Omental fat pad (tissue), 4 donors: ENCODE measurements around the gene SLC22A9. TPM values are rescaled to one million over a fixed set of nuclear protein-coding genes. Genes with fewer than 3 reads are reported as not detected.

ENCODE experiments used
- ATAC-seq: fragments of 150-250 bp; one replicate; pipeline ENCODE4 v1.9.1; 2016; ENCODE audit warnings: mild to moderate bottlenecking, moderate library complexity; ENCODE audit not compliant: low FRiP score
- DNase-seq: peaks from one replicate; pipeline ENCODE4 v3.0.0-alpha.2; 2019; ENCODE audit warnings: low spot score
- CTCF ChIP-seq, 3 donors: fragments of 450-650 bp; IDR thresholded peaks; one replicate each; pipeline ENCODE4 v1.5.1; 2016 to 2017; ENCODE audit warnings: antibody characterized with exemption in 3 of 3, mild to moderate bottlenecking in 3 of 3, moderate library complexity in 2 of 3
- total RNA-seq, 4 donors: library from RNA; depleted of rRNA; stranded (reverse); fragments of >200 nt; gene quantifications; one replicate each; pipeline ENCODE4 v1.1.0, GENCODE V29; 2016

SLC22A9 gene
- total RNA-seq, 4 donors from 2014 or later = not detected

GRCh38 chr11:63445720-63446119, 76.1 kb downstream of the SLC22A9 start:
- no peak for ATAC-seq
- TF ChIP-seq CTCF (IDR thresholded peaks at IDR 0.05) = no peak
- no peak for DNase-seq

- no peak for TF ChIP-seq CTCF (IDR thresholded peaks at IDR 0.05)
- no peak for DNase-seq
- ATAC-seq = no peak
These were observed 79.1 kb downstream of the SLC22A9 start for GRCh38 chr11:63448646-63449045.

- DNase-seq (no peak), ATAC-seq (no peak)
- TF ChIP-seq CTCF (IDR thresholded peaks at IDR 0.05) = no peak
These were observed 90.0 kb downstream of the SLC22A9 start for GRCh38 chr11:63459586-63459985.

Other genes starting within 250 kb of the SLC22A9 start
- gene SLC22A24, start 225.6 kb upstream of the SLC22A9 start, total RNA-seq = not detected
- under 1 TPM in 1 of 4 donors, not detected in 3; 0.31 TPM for gene SLC22A25, start 126.2 kb upstream of the SLC22A9 start, total RNA-seq
- 10 to 100 TPM; 12.0 to 54.3 (median 27.9) TPM for gene PLAAT5, start 121.4 kb downstream of the SLC22A9 start, total RNA-seq
- 10 to 100 TPM; 59.3 to 98.5 (median 78.3) TPM for gene LGALS12, start 136.3 kb downstream of the SLC22A9 start, total RNA-seq
- 10 to 100 TPM; 26.3 to 91.2 (median 32.6) TPM for gene PLAAT4, start 167.0 kb downstream of the SLC22A9 start, total RNA-seq
- gene PLAAT2, start 193.6 kb downstream of the SLC22A9 start, total RNA-seq = under 1 TPM in 1 of 4 donors, not detected in 3; 0.65 TPM
- gene PLAAT3, start 244.6 kb downstream of the SLC22A9 start, total RNA-seq = 100 to 1,000 TPM; 125 to 616 (median 260) TPM